Activated CD8-positive, alpha-beta T cell treated with anti-CD3 and anti-CD28 coated beads, Interleukin-2, amount 10 ng/mL, durations not matched to agents 7 days and 5 days (primary cell): ENCODE data around the gene CYB561A3. TPM values are rescaled to one million over a fixed set of nuclear protein-coding genes. Genes with fewer than 3 reads are reported as not detected.

ENCODE experiments used
- ATAC-seq: fragments of 150-1000 bp; cut with Tn5 transposase; one replicate; pipeline ENCODE4 v1.10.0; 2021; ENCODE audit warnings: moderate library complexity
- CTCF ChIA-PET: fragments of 350-600 bp; sonication (Branson Sonifier 250); formaldehyde crosslinking; loops from one replicate; lab custom pipeline; 2021; ENCODE audit warnings: antibody characterized with exemption; lab: Charles Lee
- POLR2A ChIA-PET: fragments of 350-600 bp; sonication (Branson Sonifier 250); formaldehyde crosslinking; loops from one replicate; lab custom pipeline; 2021; ENCODE audit warnings: antibody characterized with exemption; lab: Charles Lee
- DNase-seq: peaks from one replicate; pipeline ENCODE4 v3.0.0-alpha.2; 2020
- H3K27ac Mint-ChIP-seq: one replicate; pipeline ENCODE4 v1.8.0; 2021; ENCODE audit warnings: mild to moderate bottlenecking, mixed read lengths
- H3K27me3 Mint-ChIP-seq: one replicate; pipeline ENCODE4 v1.8.0; 2021; ENCODE audit warnings: low read depth, mixed read lengths
- H3K36me3 Mint-ChIP-seq: one replicate; pipeline ENCODE4 v1.8.0; 2021; ENCODE audit warnings: low read depth, mixed read lengths
- H3K4me1 Mint-ChIP-seq: one replicate; pipeline ENCODE4 v1.8.0; 2021; ENCODE audit warnings: low read depth, mixed read lengths
- H3K4me3 Mint-ChIP-seq: one replicate; pipeline ENCODE4 v1.8.0; 2021; ENCODE audit warnings: mild to moderate bottlenecking, mixed read lengths
- H3K9me3 Mint-ChIP-seq: one replicate; pipeline ENCODE4 v1.8.0; 2022; ENCODE audit warnings: mixed read lengths; ENCODE audit not compliant: insufficient read depth
- total RNA-seq, 2 experiments: library from RNA; stranded (reverse); gene quantifications; one replicate each; pipeline ENCODE4 v1.2.3, GENCODE V29; 2021

CYB561A3 gene
- total RNA-seq, 2 experiments from 2014 or later = 53.2 to 55.6 TPM

DNA sequence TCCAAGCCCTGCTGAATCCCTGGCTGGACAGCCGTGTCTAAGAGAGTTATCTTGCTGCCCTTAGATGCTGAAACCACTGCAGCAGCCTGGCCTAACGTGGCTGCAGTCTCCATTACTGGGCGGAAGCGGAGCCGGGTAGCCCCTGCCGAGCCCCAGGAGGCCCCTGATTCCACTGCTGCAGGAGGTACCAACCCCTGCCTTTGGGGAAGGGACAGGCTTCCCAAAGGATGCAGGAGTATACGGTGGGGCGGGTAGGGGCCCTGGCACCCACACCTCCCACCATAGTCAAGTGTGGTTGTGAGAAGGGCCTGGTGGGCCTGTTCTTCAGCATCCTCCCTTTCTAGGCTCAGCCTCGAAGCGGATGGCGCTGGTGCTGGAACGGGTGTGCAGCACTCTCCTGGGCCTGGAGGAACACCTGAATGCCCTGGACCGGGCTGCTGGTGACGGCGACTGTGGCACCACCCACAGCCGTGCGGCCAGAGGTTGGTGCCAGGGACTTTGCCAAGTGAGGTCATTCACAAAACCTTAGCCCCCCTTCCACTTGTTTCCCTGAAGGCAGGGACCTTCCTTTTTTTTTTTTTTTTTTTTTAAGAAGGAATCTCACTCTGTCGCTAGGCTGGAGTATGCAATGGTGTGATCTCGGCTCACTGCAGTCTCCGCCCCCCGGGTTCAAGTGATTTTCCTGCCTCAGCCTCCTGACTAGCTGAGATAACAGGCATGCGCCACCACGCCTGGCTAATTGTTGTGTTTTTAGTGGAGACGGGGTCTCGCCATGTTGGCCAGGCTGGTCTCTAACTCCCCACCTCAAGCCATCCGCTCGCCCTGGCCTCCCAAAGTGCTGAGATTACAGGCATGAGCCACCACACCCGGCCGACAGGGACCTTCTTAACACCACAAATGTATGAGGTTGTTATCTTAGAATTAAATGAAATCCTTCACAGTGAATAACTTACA lies 17.6 kb downstream of the CYB561A3 start:
- ChIA-PET POLR2A (no interaction called here), CTCF (interaction anchor here (1.6 kb wide), 1 partner anchor 8 kb away, joined by 6 read pairs; no protein-coding TSS in a partner anchor)
- no peak for DNase-seq
- Mint-ChIP-seq H3K4me3 (no peak overlapping the region), H3K4me1 (peaks cover 15% of the 10 kb centered on the region), H3K27me3 (no peaks in the 10 kb centered on the region), H3K9me3 (no peaks in the 10 kb centered on the region), H3K27ac (no peak overlapping the region), H3K36me3 (peaks cover 2% of the 10 kb centered on the region)
- no peak for ATAC-seq

DNA sequence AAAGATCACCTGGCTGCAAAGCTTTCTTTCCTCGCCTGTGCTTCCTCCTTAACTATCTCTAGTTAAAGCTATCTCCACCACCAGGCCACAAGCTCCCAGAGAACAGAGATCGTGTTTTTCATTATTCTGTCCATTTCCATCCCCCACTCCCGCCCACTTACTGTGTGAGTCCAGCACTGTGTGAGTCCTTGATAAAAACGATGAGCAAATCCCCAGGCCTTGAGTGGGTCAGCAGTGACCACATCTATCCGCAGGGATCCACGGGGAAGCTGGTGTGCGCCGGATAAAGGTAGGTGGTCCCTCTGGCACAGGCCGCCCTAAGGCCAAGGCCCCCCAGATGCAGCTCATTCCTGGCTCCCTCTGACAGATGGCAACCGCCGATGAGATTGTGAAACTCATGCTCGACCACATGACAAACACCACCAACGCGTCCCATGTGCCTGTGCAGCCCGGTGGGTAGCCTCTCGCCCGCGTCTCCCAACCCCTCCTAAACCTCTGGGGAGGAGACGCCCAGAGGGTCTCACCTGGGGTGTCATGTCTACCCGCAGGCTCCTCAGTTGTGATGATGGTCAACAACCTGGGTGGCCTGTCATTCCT lies 19.4 kb downstream of the CYB561A3 start:
- Mint-ChIP-seq H3K9me3 (no peaks in the 10 kb centered on the region), H3K27ac (no peak overlapping the region), H3K36me3 (no peaks in the 10 kb centered on the region), H3K27me3 (no peaks in the 10 kb centered on the region), H3K4me1 (peaks cover 10% of the 10 kb centered on the region), H3K4me3 (no peak overlapping the region)
- DNase-seq (no peak), ATAC-seq (no peak)
- CTCF ChIA-PET = interaction anchor here (9.8 kb wide), 1 partner anchor 41 kb away, joined by 390 read pairs; no protein-coding TSS in a partner anchor
- POLR2A ChIA-PET = no interaction called here

DNA sequence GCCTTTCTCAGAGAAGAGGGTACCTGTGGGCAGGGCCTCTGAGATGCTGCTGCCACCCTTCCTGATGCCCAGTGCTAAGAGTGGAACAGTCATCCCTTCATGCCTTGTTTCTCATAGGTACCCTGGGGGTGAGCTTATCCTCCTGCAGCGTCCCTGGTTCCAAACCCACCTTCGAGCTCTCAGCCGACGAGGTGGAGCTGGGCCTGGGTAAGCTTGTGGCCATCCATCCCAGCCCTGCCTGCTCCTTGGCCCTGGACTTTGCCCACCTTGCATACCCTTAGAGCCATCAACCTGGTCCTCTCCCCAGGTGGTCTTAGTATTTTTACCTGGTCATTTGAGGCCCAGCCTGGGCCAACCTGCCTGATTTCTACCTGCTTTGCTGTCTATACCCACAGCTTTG lies 20.0 kb downstream of the CYB561A3 start:
- ATAC-seq (no peak), DNase-seq (no peak)
- ChIA-PET CTCF (interaction anchor here (9.8 kb wide), 1 partner anchor 42 kb away, joined by 390 read pairs; no protein-coding TSS in a partner anchor), POLR2A (interaction anchor here (0.6 to 0.8 kb wide), 2 partner anchors 8 to 20 kb away, joined by 3 read pairs; partner anchors contain the start of genes CYB561A3 and TKFC)
- H3K9me3 Mint-ChIP-seq = no peaks in the 10 kb centered on the region
- H3K27me3 Mint-ChIP-seq = no peaks in the 10 kb centered on the region
- H3K27ac Mint-ChIP-seq = no peak overlapping the region
- H3K4me1 Mint-ChIP-seq = peaks cover 13% of the 10 kb centered on the region
- no peak overlapping the region for H3K4me3 Mint-ChIP-seq
- no peaks in the 10 kb centered on the region for H3K36me3 Mint-ChIP-seq

DNA sequence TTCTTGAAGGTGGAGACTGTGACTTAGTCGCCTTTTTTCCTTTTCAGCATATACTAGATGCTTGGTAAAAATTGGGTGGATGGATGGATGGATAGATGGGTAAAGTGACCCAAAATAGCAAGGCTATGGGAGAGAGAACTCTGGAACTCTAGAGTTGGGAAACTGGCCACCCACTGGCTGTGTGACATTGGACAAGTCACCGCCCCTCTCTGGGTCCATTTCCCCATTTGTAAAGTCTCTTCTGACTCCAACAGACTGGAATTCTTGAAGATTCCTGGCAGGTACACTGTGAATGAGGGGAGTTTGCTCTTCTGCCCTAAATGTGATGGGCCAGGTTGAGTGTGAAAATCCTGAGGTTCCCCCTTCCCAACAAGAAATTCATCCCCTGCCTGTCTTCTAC lies 20.7 kb downstream of the CYB561A3 start:
- Mint-ChIP-seq H3K36me3 (no peaks in the 10 kb centered on the region), H3K27ac (no peak overlapping the region), H3K4me3 (no peak overlapping the region), H3K9me3 (no peaks in the 10 kb centered on the region), H3K4me1 (peaks cover 13% of the 10 kb centered on the region), H3K27me3 (no peaks in the 10 kb centered on the region)
- DNase-seq (no peak), ATAC-seq (no peak)
- ChIA-PET CTCF (interaction anchor here (1.2 to 9.8 kb wide), 2 partner anchors 22 to 43 kb away, joined by 3 to 390 read pairs; no protein-coding TSS in a partner anchor), POLR2A (no interaction called here)

DNA sequence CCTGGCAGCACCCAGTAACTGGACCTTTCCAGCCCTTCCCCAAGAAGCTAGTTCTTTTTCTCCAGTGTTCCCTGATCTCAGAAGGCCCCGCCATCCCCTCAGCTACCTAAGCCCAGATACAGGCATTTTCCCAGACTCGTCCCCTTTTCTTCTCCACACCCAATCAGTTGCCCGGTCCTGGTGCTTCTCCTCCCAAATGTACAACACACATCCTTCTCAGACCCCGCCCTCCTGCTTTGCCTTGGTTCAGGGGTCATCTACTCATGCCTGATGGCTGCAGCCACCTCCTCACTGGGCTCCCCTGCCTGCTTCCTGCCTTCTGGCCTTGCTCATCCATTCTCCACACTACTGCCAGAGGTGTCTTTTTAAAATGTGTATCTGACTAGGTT lies 22.2 kb downstream of the CYB561A3 start:
- ChIA-PET CTCF (interaction anchor here (0.9 to 9.8 kb wide), 3 partner anchors 23 to 44 kb away, joined by 3 to 390 read pairs (median 3); partner anchors contain the start of gene TMEM138), POLR2A (no interaction called here)
- Mint-ChIP-seq H3K27ac (no peak overlapping the region), H3K4me3 (no peak overlapping the region), H3K9me3 (no peaks in the 10 kb centered on the region), H3K4me1 (peaks cover 25% of the 10 kb centered on the region), H3K27me3 (no peaks in the 10 kb centered on the region), H3K36me3 (no peaks in the 10 kb centered on the region)
- DNase-seq (no peak), ATAC-seq (no peak)

DNA sequence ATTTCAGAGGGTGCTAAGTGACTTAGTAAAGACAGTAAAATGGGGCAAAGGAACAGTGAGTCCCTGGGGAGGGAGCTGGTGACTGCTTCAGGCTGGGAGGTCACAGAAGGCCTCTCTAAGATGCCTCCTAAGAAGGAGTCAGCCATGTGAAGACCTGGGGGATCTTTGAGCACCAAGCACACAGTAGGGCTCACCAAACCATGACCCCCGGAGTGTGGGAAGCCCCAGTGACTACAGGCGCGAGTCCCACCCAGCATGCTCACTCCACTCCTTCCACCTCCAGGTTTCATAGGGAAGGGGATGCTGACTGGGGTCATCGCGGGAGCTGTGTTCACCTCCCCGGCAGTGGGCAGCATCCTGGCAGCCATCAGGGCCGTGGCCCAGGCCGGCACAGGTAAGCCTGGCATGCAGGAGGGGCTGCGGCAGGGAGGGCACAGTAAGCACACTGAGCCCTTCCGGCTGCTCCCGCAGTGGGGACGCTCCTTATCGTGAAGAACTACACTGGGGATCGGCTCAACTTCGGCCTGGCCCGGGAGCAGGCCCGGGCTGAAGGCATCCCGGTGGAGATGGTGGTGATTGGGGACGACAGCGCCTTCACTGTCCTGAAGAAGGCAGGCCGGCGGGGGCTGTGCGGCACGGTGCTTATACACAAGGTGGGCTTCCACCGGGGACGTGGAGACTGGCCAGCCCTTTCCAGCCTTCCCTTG lies 22.7 kb downstream of the CYB561A3 start:
- ChIA-PET POLR2A (no interaction called here), CTCF (interaction anchor here (0.9 to 9.8 kb wide), 6 partner anchors 17 to 96 kb away, joined by 3 to 390 read pairs (median 4); partner anchors contain the start of gene TMEM138)
- DNase-seq (no peak), ATAC-seq (no peak)
- no peak overlapping the region for H3K27ac Mint-ChIP-seq
- no peak overlapping the region for H3K4me3 Mint-ChIP-seq
- peaks cover 30% of the 10 kb centered on the region for H3K4me1 Mint-ChIP-seq
- H3K36me3 Mint-ChIP-seq = no peaks in the 10 kb centered on the region
- no peaks in the 10 kb centered on the region for H3K27me3 Mint-ChIP-seq
- H3K9me3 Mint-ChIP-seq = no peaks in the 10 kb centered on the region

DNA sequence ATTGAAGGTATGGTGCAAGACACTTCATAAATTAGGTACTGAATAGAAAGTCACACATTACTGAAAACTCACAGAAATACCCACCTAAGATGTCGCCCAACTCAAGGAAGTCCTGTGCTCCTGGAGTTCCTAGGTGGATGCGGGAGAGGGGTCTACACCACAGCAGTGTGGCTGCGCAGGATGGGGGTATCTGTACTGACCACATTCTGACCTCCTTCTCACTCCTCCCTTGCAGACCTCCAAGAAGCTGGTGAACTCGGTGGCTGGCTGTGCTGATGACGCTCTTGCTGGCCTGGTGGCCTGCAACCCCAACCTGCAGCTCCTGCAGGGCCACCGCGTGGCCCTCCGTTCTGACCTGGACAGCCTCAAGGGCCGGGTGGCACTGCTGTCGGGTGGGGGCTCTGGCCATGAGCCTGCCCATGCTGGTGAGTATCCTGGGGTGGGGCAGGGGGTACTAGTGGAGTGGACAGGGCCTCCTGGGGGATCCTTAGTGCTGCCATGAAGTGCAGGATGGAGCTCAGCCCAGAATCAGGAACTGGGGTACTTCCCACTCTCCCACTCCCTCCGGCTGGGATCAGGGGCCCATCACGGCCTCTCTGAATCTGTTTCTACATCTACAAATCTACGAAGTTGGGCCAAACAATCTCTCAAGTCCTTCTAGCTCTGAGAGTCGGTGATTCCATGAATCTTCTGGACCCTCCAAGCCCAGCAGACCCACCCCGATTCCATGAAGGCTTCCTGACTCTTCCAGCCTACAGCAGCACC lies 23.8 kb downstream of the CYB561A3 start:
- no peak overlapping the region for H3K4me3 Mint-ChIP-seq
- ATAC-seq = no peak
- POLR2A ChIA-PET = interaction anchor here (1.0 to 5.9 kb wide), 2 partner anchors 25 to 48 kb away, joined by 4 to 72 read pairs; partner anchors contain the start of genes CYB561A3 and TMEM138
- no peak overlapping the region for H3K27ac Mint-ChIP-seq
- no peaks in the 10 kb centered on the region for H3K27me3 Mint-ChIP-seq
- CTCF ChIA-PET = interaction anchor here (0.9 to 9.8 kb wide), 8 partner anchors 16 to 109 kb away, joined by 4 to 390 read pairs (median 12); partner anchors contain the start of gene TMEM216
- DNase-seq = no peak
- no peaks in the 10 kb centered on the region for H3K36me3 Mint-ChIP-seq
- peaks cover 39% of the 10 kb centered on the region for H3K4me1 Mint-ChIP-seq
- no peaks in the 10 kb centered on the region for H3K9me3 Mint-ChIP-seq

DNA sequence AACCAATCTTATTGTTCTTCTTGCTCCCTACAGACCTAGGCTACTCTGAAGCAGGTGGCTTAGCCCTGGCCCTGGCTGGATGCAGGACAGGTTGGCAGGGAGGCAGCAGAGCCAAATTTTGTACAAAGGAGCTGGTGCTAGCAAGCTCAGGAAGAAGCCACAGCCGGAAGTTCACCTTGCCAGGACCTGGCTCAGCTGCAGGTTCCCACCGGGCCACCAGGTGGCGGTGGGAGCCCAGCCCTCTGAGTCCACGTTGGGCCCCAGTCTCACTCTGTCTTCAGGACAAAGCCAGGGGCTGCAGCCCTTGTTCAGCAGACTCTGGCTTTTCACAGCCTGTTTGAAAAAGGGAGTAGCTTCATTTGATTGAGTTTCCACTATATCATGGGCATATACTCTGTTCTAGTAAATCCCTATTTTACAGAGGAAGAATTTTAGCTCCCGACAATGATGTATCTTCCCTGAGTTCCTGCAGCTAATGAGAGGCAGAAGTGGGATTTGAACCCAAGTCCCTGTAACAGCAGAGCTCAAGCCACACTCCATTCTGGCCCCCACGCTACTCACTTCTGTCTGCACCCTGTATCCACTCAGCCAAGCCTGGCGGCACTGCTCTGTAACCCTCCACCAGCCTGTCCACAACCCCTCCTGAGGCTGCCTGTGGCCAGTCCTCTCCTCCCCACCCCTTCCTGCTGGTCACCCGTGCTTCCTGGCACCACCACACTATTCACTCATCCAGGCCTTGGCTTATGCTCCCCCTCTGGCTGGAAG lies 25.3 kb downstream of the CYB561A3 start:
- CTCF ChIA-PET = interaction anchor here (0.6 to 9.8 kb wide), 58 partner anchors 9 to 499 kb away, joined by 3 to 390 read pairs (median 5); partner anchors contain the start of genes CD6, CPSF7, CYB561A3 and SDHAF2
- no peaks in the 10 kb centered on the region for H3K9me3 Mint-ChIP-seq
- peak; percentile 89 for DNase-seq
- no peak overlapping the region for H3K4me3 Mint-ChIP-seq
- ATAC-seq = peak; percentile 59
- peaks cover 4% of the 10 kb centered on the region for H3K36me3 Mint-ChIP-seq
- no peaks in the 10 kb centered on the region for H3K27me3 Mint-ChIP-seq
- peaks cover 47% of the 10 kb centered on the region for H3K4me1 Mint-ChIP-seq
- POLR2A ChIA-PET = interaction anchor here (0.8 to 5.9 kb wide), 11 partner anchors 10 to 258 kb away, joined by 3 to 72 read pairs (median 4); partner anchors contain the start of genes CPSF7, CYB561A3, SDHAF2 and TMEM138
- H3K27ac Mint-ChIP-seq = peak overlapping the region; percentile 91

DNA sequence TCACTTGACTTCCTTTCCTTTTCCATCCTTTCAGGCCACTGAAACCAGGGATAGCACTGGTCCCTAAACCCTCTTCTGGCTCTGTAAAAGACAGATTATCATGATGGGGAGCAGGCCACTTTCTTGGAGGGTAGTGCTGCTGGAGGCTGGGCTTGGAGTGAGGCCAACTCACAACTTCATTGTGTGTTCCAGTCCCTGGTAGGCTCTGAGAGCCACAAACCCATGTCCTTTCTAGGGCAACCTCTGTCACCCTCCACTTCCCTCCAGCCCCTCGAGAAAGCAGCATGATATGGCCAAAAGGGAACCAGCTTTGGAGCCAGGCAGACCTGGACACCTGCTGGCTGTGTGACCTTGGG lies 26.3 kb downstream of the CYB561A3 start:
- DNase-seq = no peak
- peaks cover 9% of the 10 kb centered on the region for H3K36me3 Mint-ChIP-seq
- H3K27me3 Mint-ChIP-seq = no peaks in the 10 kb centered on the region
- ATAC-seq = no peak
- peak overlapping the region; percentile 91 for H3K27ac Mint-ChIP-seq
- peaks cover 56% of the 10 kb centered on the region for H3K4me1 Mint-ChIP-seq
- ChIA-PET CTCF (interaction anchor here (0.8 to 9.8 kb wide), 21 partner anchors 8 to 464 kb away, joined by 3 to 390 read pairs (median 17); partner anchors contain the start of genes CYB561A3, TMEM138 and TMEM216), POLR2A (interaction anchor here (0.9 to 5.9 kb wide), 5 partner anchors 20 to 257 kb away, joined by 3 to 72 read pairs (median 6); partner anchors contain the start of genes CPSF7, CYB561A3, SDHAF2 and TMEM138)
- no peaks in the 10 kb centered on the region for H3K9me3 Mint-ChIP-seq
- H3K4me3 Mint-ChIP-seq = no peak overlapping the region
